Keratinocyte (primary cell): ENCODE data around the gene CD164L2.

Source experiments
- EZH2 ChIP-seq: IDR thresholded peaks from one replicate; pipeline ENCODE4 v1.6.1; 2012; ENCODE audit warnings: inconsistent platforms, mild to moderate bottlenecking, low read length, moderate library complexity
- TF ChIP-seq, protein P1 (sequence below), 3 experiments: IDR thresholded peaks in 1 of 3; conservative IDR thresholded peaks in 1 of 3; optimal IDR thresholded peaks in 1 of 3; 2 replicates in 2 of 3; 3 replicates in 1 of 3; pipeline versions ENCODE3 to v1.5.1; 2011; ENCODE audit warnings: low read length in 3 of 3, mild to moderate bottlenecking in 3 of 3, moderate library complexity in 2 of 3, control low read depth in 1 of 3, inconsistent platforms in 1 of 3; ENCODE audit not compliant: insufficient read depth in 2 of 3; ENCODE audit errors: extremely low read depth in 1 of 3

DNA sequence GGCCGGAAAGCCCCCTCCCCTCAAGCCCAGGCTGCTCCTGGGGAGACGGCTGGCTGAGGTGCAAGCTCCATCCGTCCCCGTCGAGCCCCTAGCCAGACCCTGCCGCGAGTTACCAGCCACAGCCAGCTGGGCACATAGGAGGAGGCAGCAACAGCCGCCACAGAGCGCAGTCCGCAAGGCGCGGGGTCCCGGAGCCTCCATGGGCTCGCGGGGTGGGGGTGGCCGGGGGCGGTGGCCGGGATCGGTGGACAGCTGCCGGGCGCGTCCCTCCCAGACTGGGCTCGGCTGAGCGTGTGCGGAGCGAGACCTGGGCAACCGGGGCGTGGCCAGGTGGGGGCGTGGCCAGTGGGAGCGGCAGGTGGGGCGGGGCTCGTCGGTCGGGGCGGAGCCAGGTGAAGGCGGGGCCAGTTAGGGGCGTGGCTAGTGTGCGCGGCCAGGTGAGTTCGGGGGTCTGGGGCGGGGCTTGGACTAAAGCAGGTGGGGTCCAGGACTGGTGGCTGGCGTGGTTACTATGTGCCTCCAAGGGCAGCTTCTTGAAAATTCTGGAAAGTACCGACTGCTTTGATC, at the start of gene CD164L2:
- TF ChIP-seq EZH2, result no peak
- TF ChIP-seq, protein P1, sequence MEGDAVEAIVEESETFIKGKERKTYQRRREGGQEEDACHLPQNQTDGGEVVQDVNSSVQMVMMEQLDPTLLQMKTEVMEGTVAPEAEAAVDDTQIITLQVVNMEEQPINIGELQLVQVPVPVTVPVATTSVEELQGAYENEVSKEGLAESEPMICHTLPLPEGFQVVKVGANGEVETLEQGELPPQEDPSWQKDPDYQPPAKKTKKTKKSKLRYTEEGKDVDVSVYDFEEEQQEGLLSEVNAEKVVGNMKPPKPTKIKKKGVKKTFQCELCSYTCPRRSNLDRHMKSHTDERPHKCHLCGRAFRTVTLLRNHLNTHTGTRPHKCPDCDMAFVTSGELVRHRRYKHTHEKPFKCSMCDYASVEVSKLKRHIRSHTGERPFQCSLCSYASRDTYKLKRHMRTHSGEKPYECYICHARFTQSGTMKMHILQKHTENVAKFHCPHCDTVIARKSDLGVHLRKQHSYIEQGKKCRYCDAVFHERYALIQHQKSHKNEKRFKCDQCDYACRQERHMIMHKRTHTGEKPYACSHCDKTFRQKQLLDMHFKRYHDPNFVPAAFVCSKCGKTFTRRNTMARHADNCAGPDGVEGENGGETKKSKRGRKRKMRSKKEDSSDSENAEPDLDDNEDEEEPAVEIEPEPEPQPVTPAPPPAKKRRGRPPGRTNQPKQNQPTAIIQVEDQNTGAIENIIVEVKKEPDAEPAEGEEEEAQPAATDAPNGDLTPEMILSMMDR (optimal IDR thresholded peaks at IDR 0.05 in 1 of 3, IDR thresholded peaks at IDR 0.05 in 1 of 3, conservative IDR thresholded peaks at IDR 0.05 in 1 of 3; ENCODE audit: extremely low read depth in 1 of 3, insufficient read depth in 2 of 3, low read length in 3 of 3), result no peak
